ENCODE results near the gene TRIM38. TPM values are rescaled to one million over a fixed set of nuclear protein-coding genes. Genes with fewer than 3 reads are reported as not detected.

The TRIM38 gene
- total RNA-seq, 1 donor, result 13.8 TPM

DNA sequence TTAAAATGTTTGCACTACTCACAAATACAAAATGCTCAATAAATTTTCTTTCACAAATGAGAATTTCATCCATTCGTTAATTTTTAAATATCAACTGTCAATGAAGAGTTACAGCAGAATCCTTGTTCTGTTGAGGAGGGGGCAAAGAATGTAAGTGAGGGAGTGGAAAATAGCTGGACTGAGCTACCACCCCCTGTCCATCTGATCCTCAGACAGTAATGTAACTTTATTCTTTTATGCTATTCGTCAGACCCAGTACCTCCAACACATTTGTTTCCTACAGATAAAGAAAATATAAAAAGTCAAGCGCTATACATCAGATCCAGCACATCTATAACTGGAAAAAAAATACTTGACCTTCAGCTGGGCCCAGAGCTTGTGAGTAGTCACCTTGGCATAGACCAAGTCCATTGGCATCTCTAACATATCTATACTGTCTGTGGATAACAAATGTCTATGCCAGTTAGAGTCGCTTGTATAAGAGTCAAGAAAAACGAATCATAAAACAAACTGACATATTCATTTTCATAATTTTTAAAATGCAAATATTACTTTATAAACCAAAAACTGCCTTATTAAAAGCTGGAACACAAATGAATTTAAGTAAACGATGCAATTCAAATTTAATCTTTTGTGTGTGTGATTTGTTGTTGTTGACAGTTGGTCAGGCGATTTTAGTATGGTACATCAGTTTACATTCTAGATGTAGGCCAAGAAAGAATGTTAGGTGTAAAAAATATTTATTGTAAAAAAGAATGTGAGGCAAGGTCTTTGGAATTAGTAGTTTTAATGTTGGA is 67.5 kb downstream of the TRIM38 start:
- TF ChIP-seq, protein P1, sequence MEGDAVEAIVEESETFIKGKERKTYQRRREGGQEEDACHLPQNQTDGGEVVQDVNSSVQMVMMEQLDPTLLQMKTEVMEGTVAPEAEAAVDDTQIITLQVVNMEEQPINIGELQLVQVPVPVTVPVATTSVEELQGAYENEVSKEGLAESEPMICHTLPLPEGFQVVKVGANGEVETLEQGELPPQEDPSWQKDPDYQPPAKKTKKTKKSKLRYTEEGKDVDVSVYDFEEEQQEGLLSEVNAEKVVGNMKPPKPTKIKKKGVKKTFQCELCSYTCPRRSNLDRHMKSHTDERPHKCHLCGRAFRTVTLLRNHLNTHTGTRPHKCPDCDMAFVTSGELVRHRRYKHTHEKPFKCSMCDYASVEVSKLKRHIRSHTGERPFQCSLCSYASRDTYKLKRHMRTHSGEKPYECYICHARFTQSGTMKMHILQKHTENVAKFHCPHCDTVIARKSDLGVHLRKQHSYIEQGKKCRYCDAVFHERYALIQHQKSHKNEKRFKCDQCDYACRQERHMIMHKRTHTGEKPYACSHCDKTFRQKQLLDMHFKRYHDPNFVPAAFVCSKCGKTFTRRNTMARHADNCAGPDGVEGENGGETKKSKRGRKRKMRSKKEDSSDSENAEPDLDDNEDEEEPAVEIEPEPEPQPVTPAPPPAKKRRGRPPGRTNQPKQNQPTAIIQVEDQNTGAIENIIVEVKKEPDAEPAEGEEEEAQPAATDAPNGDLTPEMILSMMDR (IDR thresholded peaks at IDR 0.05; ENCODE audit: insufficient read depth, low read depth, low read length), result no peak
- H3K4me3 ChIP-seq (ENCODE audit: low read depth, low read length), result no peak overlapping the region
- no peak for DNase-seq (ENCODE audit: low read depth)

DNA sequence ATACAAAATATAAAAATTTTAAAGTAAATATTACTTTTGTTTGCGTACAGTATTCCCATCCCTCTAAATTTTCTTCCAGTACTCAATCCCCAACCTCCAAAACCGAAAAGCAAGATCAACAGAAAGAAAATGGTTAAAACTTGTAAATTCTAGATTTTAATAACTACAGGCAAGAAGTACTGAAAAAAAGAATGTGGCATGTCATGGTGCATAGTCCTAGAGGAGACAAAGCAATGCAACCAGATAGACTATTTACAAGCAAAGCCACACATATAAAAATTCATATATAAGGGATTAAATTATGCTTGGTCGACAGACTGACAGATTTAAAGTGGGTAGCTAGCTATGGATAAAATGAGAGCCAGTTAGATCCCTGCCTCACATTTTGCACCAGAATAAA is 68.1 kb downstream of the TRIM38 start:
- peak overlapping the region; percentile 74 for H3K4me3 ChIP-seq (ENCODE audit: low read depth, low read length)
- no peak for DNase-seq (ENCODE audit: low read depth)
- TF ChIP-seq, protein P1 (IDR thresholded peaks at IDR 0.05; ENCODE audit: insufficient read depth, low read depth, low read length), result no peak

DNA sequence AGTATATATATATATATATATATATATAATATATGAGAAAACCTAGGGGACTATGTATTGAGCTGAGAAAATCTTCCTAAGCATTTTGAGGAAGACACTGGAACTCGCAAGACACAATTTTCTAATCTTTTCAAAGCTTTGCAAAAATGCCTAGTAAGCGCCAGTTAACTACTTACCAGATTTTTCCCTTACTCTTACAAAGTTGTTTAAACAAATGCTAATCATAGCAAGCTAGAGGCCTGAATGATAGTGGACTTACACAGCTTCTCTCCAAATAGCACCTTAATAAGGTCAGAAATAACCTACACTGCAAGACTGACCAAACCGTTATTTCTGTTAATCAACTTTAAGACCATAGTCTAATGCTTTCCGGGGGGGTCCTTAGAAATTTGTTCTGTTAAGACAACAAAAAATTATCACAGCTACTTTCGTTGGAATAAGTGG is 68.6 kb downstream of the TRIM38 start:
- TF ChIP-seq, protein P1 (IDR thresholded peaks at IDR 0.05; ENCODE audit: insufficient read depth, low read depth, low read length), result no peak
- no peak for DNase-seq (ENCODE audit: low read depth)
- peak overlapping the region; percentile 74 for H3K4me3 ChIP-seq (ENCODE audit: low read depth, low read length)

- DNase-seq (ENCODE audit: low read depth), result peak; percentile 98
- TF ChIP-seq, protein P1 (IDR thresholded peaks at IDR 0.05; ENCODE audit: insufficient read depth, low read depth, low read length), result peak; percentile 22
- peak overlapping the region; percentile 74 for H3K4me3 ChIP-seq (ENCODE audit: low read depth, low read length)
Measured at GRCh38 chr6:26031595-26032339, 69.2 kb downstream of the TRIM38 start.

DNA sequence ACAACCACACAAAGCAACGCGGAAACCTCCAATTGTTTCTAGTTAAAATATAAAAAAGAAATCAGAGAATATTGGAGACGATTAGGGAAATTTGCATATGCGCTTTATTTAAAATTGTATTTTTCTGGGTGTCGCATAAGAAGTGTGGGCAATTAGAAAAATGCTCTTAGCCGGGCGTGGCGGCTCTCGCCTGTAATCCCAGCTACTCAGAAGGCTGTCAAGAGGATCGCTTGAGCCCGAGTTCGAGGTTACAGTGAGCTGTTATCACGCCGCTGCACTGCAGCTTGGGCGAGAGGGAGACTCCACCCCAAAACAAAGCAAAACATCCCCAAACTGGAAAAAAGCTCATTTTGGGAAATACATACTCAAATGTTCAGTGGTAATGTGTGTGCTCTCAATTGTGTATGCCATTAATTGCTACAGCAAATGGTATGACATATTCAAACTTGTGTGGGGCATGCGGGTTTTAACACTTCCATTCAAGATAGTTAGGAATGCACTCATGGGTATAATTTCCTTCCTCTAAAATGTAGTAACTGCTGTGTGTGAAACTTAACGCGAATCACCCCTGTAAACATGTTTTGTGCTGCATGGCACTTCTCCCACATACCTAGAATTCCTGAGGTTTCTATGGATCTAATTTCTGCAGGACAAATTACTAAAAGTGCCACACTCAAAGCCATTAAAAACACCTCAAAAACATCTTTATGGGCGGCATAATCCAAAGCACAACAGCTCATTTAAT is 69.9 kb downstream of the TRIM38 start:
- DNase-seq (ENCODE audit: low read depth), result peak; percentile 58

More for the DNA sequence above, 69.9 kb downstream of the TRIM38 start:
- peak overlapping the region; percentile 74 for H3K4me3 ChIP-seq (ENCODE audit: low read depth, low read length)
- TF ChIP-seq, protein P1 (IDR thresholded peaks at IDR 0.05; ENCODE audit: insufficient read depth, low read depth, low read length), result no peak

Measured in fibroblast of villous mesenchyme (primary cell).